Astrocyte of the spinal cord (primary cell): ENCODE data around the gene SMARCA4.
A peak's percentile ranks its signal among the peaks of the same experiment; 100 is the strongest.

ENCODE experiments used
- DNase-seq: peaks from one replicate; pipeline ENCODE4 v3.0.0; 2011; ENCODE audit warnings: low read depth, low spot score
- H3K4me3 ChIP-seq: 2 replicates; pipeline ENCODE4 v1.5.1; 2011; ENCODE audit warnings: low read depth, mild to moderate bottlenecking, low read length, moderate library complexity
- in situ Hi-C: cut with HindIII; loops from 2 replicates; pipeline ENCODE4 v1.10.0; 2017; ENCODE audit warnings: low sequenced_read_pairs
- TF ChIP-seq, protein P1 (sequence below): IDR thresholded peaks from 2 replicates; pipeline ENCODE4 v1.5.1; 2012; ENCODE audit warnings: low read depth, mild to moderate bottlenecking, low read length, inconsistent platforms

The SMARCA4 gene

DNA sequence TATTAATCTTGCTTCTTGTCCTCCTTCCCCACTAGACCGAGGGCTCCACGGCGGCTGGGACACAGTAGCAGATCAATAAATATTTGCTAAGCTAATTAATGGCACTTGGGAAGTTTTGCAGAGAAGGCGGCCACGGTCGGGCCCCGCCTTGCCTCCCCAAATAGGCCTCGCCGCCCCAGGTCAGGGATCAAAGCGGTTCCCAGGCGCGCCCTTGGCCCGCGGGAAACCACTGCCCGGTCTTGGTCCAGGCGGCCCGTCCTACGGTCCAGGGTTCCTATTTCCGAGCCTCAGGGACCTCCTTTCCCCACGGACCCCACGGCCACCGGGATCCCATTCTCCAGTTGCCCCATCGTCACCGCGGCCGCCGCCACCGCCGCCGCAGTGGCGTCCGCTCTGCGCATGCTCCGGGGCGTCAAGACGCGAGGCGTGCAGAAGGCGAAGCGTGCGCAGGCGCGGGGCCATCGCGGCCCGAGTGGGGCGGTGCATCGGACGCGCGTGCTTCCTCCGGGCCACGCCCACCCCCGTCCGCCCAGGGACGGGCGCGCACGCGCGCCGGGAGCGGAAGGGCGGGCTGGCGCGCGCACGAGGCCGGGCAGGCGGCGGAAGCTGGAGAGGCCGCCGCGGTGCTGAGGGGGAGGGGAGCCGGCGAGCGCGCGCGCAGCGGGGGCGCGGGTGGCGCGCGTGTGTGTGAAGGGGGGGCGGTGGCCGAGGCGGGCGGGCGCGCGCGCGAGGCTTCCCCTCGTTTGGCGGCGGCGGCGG is at the start of gene SMARCA4:
SMARCA4 (plus strand) TSS at position 717 of the 759 bp plus-strand sequence. CDS start 23,122 bp downstream, outside the sequence.
- TF ChIP-seq, protein P1, sequence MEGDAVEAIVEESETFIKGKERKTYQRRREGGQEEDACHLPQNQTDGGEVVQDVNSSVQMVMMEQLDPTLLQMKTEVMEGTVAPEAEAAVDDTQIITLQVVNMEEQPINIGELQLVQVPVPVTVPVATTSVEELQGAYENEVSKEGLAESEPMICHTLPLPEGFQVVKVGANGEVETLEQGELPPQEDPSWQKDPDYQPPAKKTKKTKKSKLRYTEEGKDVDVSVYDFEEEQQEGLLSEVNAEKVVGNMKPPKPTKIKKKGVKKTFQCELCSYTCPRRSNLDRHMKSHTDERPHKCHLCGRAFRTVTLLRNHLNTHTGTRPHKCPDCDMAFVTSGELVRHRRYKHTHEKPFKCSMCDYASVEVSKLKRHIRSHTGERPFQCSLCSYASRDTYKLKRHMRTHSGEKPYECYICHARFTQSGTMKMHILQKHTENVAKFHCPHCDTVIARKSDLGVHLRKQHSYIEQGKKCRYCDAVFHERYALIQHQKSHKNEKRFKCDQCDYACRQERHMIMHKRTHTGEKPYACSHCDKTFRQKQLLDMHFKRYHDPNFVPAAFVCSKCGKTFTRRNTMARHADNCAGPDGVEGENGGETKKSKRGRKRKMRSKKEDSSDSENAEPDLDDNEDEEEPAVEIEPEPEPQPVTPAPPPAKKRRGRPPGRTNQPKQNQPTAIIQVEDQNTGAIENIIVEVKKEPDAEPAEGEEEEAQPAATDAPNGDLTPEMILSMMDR = no peak
- peak; percentile 97 for DNase-seq
- peak within 1 kb of the TSS; percentile 84 for H3K4me3 ChIP-seq
- in situ Hi-C loops = no loop called here

DNA sequence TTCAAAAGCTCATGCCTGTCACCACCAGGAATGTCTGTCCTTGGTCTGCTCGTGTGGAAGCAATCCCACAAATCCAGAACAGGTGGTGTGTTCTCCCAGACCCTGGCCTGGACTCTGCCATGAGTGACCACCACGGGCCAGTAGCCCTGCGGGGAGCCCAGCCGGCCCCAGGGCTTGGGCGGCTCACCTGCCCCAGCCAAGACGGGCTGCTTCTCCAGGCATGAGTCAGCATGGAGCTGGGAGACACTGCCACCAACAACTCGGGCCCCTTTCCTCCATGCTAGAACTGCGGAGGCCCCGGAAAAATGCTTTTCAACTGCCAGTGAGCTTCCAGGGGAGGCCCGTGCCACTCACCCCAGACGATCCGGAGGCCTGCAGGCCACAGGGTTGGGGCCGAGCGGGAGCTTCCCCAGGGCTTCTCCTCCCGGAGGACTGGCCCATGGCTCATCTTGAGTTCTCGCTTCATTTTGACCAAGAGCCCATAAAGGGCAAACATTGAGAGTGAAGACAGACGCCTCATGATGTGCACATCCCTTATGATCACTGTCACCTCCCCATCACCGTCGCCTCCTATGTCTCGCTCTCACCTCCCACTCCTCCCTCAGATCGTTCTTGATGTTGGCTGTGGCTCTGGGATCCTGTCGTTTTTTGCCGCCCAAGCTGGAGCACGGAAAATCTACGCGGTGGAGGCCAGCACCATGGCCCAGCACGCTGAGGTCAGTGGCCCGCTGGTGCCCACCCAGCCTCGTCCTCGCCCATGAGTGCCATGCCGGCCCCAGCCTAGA is 49.1 kb upstream of the SMARCA4 start:
- in situ Hi-C loops = no loop called here
- TF ChIP-seq, protein P1 = no peak
- no peak overlapping the region for H3K4me3 ChIP-seq
- DNase-seq = no peak

DNA sequence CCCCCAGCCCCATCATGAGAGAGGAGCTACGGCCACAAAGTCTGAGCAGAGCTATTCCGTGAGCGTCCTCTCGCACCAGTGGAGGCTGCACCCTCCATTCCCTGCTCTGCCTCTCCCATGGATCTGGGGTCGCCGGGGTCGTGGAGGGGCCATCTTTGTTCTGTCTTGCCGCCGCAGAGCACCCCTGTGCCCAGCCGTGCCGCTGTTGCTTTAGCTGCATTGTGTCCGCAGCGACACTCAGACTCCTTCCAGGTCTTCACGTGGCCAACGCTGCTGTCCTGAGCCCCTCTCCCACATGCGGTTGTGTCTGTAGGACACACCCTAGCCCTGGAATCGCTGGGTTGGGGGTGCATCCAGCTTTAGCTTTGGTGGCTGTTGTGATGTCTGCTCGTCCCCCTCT is 48.2 kb upstream of the SMARCA4 start:
- TF ChIP-seq, protein P1 = no peak
- DNase-seq = no peak
- in situ Hi-C loops = no loop called here
- no peak overlapping the region for H3K4me3 ChIP-seq

DNA sequence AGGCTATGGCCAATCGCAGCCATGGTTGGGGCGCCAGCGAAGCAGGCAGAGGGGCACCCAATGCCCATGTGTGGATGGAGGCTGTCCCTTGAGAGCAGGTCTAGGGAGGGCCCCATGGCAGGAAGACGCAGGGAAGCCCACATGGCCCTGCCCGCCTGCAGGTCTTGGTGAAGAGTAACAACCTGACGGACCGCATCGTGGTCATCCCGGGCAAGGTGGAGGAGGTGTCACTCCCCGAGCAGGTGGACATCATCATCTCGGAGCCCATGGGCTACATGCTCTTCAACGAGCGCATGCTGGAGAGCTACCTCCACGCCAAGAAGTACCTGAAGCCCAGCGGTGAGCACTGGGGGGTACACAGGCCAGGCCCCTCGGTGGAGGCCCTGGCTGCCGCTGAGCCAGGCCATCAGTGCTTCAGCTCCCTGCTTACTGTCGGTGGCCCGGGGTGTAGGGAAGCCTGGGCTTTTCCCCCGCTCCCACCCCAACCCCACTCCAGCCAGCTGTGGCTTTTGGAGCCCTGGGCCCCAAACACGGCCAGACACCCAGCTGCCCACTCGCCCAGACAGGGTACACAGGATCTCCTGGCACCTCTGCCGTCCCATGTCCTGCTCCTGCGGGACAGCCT is 47.0 kb upstream of the SMARCA4 start:
- TF ChIP-seq, protein P1 = no peak
- no peak for DNase-seq
- in situ Hi-C loops = no loop called here
- no peak overlapping the region for H3K4me3 ChIP-seq

DNA sequence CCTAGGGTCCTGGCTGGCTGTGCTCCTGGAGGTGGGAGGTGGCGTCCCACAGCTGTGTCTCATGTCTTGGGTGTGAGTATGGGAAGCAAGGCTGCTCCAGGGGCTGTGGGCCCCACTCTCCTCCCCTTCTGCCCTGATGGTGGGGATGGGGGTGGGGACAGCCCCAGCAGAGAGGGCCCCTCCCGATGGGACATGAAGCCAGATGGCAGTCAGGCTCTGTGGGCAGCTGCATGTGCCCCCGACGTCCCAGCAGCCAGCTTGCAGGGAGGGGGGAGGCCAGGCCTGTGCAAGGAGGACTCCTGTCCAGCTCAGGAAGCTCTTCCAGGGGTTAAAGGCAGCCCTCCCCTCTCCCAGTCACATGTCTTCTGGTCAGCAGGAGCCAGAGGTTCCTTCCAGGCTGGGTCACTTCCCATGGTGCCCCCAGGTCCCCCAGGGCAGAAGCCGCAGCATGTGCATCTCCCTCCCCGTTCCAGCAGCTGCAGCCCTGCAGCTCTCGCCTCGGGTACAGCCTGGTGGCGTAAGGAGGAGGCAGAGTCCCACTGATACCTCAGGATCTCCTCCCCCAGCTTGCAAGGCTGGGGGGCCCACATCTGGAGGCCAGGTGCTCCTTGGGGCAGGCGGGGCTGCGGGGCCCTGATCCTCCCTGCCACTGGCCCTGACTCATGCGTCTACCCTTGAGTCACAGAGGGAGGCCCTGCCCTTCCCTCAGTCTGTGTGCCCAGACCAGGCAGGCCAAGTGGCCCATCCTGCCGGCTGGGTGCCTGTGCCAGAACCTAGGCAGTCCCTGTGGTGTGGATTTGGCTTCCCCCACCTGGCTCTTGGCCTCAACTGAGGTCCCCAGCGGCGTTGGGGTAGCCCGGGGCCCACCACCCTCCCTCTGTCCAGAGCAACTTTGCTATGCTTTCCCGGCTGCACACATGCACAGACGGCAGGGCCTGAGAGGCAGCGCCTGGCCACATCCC is 45.4 kb upstream of the SMARCA4 start:
- TF ChIP-seq, protein P1 = no peak
- in situ Hi-C loops = no loop called here
- no peak overlapping the region for H3K4me3 ChIP-seq
- DNase-seq = peak; percentile 74
